Duodenal mucosa (tissue), 2 donors: ENCODE data around the gene EFCAB8.

Experiments
- H3K27ac ChIP-seq: one replicate; pipeline ENCODE4 v1.7.0; 2013; ENCODE audit warnings: low read depth, low read length
- H3K27me3 ChIP-seq, 2 donors: one replicate each; pipeline ENCODE4 v1.7.0; 2013; ENCODE audit warnings: low read length in 2 of 2, control low read depth in 1 of 2; ENCODE audit not compliant: insufficient read depth in 2 of 2, control insufficient read depth in 1 of 2
- H3K36me3 ChIP-seq, 2 donors: one replicate each; pipeline ENCODE4 v1.7.0; 2013; ENCODE audit warnings: low read length in 2 of 2, control low read depth in 1 of 2; ENCODE audit not compliant: insufficient read depth in 2 of 2, control insufficient read depth in 1 of 2
- H3K4me1 ChIP-seq, 2 donors: one replicate each; pipeline ENCODE4 v1.7.0; 2013; ENCODE audit warnings: low read length in 2 of 2, control low read depth in 1 of 2; ENCODE audit not compliant: insufficient read depth in 2 of 2, control insufficient read depth in 1 of 2
- H3K4me3 ChIP-seq, 2 donors: one replicate each; pipeline ENCODE4 v1.7.0; 2013; ENCODE audit warnings: low read length in 2 of 2, low read depth in 1 of 2
- H3K9ac ChIP-seq, 2 donors: one replicate each; pipeline ENCODE4 v1.7.0; 2013; ENCODE audit warnings: low read length in 2 of 2, low read depth in 1 of 2
- H3K9me3 ChIP-seq, 2 donors: one replicate each; pipeline ENCODE4 v1.7.0; 2013; ENCODE audit warnings: low read length in 2 of 2, control low read depth in 1 of 2; ENCODE audit not compliant: control insufficient read depth in 1 of 2

EFCAB8 gene

DNA sequence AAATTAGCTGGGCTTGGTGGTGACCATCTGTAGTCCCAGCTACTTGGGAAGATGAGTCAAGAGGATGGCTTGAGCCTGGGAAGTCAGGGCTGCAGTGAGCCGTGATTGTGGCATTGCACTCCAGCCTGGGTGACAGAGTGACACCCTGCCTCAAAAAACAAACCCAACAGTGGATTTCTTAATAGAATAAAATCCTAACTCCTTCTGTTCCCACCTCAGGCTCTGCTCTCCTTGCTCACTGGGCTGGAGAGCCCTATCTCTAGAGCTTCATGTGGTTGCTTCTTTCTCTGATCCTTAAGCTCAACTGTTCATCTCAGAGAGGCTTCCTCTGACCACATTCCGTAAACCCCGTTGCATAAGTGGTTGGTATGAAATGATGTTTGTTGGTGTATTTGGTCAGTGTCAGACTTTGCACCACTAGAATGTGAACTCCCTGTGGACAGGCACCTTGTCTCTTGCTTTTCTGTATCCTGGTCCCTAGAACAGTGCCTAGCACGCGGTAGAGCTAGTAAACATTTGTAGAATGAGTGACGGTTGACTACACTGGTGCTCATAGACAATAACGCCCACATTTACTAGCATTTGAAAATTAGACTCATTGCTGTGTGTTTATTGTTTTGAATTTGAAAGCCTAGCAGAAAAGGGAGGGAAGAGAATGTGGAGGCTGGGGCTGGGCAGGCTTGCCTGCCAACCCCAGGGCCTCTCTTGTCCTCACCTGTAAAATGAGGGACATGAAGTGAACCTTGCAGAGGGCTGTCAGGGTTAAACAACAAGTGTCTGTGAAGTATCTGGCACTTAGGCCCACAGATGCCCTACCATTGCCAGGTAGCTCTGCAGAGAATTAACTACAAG, 34.8 kb upstream of the EFCAB8 start:
- H3K27me3 ChIP-seq: no peaks in the 10 kb centered on the region
- no peak overlapping the region for H3K4me3 ChIP-seq
- no peaks in the 10 kb centered on the region for H3K9me3 ChIP-seq
- peaks cover 27 to 28% of the 10 kb centered on the region in 2 donors for H3K4me1 ChIP-seq
- H3K9ac ChIP-seq: no peak overlapping the region
- H3K36me3 ChIP-seq: peaks cover 0 to 21% of the 10 kb centered on the region in 2 donors
- no peak overlapping the region for H3K27ac ChIP-seq

DNA sequence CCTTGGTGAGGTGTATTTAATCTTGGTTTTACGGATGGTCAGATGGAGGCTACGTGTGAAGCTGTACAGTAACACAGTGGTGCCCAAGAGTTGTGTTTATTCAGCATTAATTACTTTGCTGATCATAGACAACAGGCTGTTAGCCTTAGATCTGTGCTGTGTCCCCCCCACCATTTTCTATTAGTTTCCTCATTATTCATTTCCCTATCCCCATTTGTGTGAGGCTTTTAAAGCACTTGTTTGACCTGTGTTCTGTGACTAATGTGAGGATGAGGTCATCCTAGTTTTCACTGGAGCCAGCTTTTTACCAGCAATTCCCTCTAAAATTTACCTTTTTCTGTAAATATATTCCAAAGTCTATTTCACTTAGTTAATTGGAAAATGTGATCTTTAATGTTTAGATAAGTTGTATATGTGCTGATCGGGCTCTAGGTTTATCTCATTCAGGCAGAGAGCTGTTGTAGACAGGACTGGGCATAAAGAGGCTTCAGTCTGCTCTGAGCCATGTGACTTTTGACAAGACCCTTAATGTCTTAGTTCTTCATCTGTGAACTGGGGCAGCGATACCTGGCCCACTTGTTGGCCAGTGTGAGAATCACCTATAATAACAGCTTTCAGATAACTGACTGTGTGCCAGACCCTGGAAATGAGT, 30.6 kb upstream of the EFCAB8 start:
- H3K36me3 ChIP-seq: peaks cover 19 to 28% of the 10 kb centered on the region in 2 donors
- no peaks in the 10 kb centered on the region for H3K9me3 ChIP-seq
- no peak overlapping the region for H3K9ac ChIP-seq
- H3K4me3 ChIP-seq: no peak overlapping the region
- H3K27ac ChIP-seq: no peak overlapping the region
- peaks cover 10 to 15% of the 10 kb centered on the region in 2 donors for H3K4me1 ChIP-seq
- H3K27me3 ChIP-seq: no peaks in the 10 kb centered on the region

DNA sequence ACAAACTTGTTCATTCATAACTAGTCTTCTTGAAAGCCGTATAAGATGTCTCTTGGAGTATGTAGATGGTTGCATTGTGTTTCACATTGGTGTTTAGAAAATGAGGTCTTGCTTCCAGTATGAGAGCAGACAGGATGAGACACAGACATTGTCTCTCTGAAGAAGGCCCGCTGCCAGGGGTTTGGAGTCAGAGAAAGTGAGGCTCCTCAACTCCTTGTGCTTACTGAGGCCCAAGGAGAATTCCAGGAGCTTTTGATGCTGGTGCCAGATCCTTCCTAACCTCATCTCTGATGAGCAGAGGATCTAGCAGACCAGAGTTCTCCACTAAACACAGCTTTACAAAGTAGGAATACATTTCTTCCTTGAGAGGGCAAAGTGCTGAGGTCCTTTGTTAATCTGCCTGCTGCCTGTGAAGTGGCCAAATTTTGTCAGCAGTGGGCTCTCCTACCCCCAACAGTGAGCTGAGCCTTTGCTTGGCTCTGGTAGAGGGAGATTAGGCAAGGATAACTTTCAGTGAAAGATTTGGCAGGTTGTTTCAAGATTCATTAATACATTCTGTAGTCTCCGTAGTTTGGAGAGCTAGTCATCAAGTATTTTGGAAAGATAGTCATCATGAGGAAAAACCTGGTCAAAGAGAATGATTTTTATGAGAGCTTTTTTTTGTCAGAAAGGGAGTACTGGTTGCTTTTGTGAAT, 29.3 kb upstream of the EFCAB8 start:
- Histone ChIP-seq H3K4me1 (peaks cover 6 to 12% of the 10 kb centered on the region in 2 donors), H3K9ac (no peak overlapping the region), H3K36me3 (peaks cover 27 to 40% of the 10 kb centered on the region in 2 donors), H3K27ac (no peak overlapping the region), H3K9me3 (no peaks in the 10 kb centered on the region), H3K4me3 (no peak overlapping the region), H3K27me3 (no peaks in the 10 kb centered on the region)

DNA sequence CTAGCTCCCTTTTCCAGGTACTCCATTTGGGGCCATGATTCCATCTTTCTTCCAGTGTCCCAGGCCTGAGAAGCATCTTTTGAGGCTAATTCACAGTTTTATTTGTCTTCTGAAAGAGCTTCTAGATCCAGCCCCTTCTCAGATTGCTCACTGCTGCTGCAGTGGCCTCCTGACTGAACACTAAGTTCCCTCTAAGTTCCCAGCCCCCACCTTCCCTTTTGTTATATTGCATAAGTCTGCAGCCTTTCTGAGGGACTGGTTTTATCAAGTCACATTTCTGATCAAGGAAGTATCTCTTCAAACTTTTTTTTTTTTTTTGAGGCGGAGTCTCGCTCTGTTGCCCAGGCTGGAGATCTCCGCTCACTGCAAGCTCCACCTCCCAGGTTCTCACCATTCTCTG, 28.3 kb upstream of the EFCAB8 start:
- peaks cover 27 to 47% of the 10 kb centered on the region in 2 donors for H3K36me3 ChIP-seq
- no peak overlapping the region for H3K4me3 ChIP-seq
- H3K9me3 ChIP-seq: no peaks in the 10 kb centered on the region
- H3K4me1 ChIP-seq: peaks cover 6 to 12% of the 10 kb centered on the region in 2 donors
- H3K27ac ChIP-seq: peak overlapping the region; percentile 10
- no peak overlapping the region for H3K9ac ChIP-seq
- no peaks in the 10 kb centered on the region for H3K27me3 ChIP-seq

DNA sequence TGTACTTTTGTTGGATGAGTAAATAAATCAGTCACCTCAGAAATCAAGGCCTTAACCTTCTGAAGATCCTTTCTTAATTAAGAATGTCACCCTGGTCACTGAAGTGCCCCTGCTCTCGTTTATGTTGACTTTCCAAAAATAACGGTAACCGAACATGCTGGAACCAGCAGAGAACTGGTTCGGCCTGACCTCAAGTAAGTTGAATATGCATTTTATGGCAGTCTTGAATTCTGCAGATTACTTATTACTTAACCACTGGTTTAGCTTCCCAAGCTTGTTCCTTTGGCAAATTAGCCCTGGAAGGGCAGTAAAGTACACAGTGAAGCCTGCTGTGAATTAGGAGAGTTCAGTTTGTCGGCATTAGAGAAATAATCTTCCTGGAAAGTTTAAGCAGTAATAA, 26.7 kb upstream of the EFCAB8 start:
- Histone ChIP-seq H3K27me3 (no peaks in the 10 kb centered on the region), H3K4me1 (peaks cover 6 to 12% of the 10 kb centered on the region in 2 donors), H3K36me3 (peaks cover 30 to 49% of the 10 kb centered on the region in 2 donors), H3K9ac (no peak overlapping the region), H3K9me3 (no peaks in the 10 kb centered on the region), H3K27ac (no peak overlapping the region), H3K4me3 (no peak overlapping the region)

DNA sequence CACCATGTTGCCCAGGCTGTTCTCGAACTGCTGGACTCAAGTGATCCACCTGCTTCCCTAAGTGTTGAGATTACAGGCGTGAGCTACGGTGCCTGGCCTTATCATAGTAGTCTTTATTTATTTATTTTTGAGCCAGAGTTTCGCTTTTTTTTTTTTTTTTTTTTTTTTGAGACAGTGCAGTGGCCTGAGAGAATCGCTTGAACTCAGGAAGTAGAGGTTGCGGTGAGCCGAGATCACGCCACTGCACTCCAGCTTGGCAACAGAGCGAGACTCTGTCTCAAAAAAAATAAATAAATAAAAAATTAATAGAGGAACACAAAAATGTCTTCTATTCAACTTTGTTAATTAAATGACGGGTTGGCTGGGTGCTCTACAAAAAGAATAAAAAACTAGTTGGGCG, 26.1 kb upstream of the EFCAB8 start:
- Histone ChIP-seq H3K4me1 (peaks cover 6 to 12% of the 10 kb centered on the region in 2 donors), H3K27ac (no peak overlapping the region), H3K4me3 (no peak overlapping the region), H3K9ac (no peak overlapping the region), H3K27me3 (no peaks in the 10 kb centered on the region), H3K36me3 (peaks cover 33 to 53% of the 10 kb centered on the region in 2 donors), H3K9me3 (no peaks in the 10 kb centered on the region)

DNA sequence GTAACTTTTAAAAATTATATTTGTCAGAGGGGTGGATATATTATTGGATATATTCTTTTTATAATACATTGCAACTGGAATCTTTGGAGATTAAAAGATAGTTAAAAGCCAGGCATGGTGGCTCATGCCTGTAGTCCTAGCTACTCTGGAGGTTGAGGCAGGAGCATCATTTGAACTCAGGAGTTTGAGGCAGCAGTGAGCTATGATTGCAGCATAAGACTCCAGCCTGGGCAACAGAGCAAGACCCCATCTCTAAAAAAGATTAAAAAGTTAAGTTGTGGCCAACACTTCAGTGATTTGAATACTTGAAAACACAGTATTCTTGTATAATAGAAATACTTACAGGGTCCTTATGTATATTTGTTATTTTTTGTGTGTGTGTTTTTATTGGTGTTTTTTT, 23.8 kb upstream of the EFCAB8 start:
- no peak overlapping the region for H3K9ac ChIP-seq
- no peak overlapping the region for H3K4me3 ChIP-seq
- H3K27me3 ChIP-seq: no peaks in the 10 kb centered on the region
- H3K36me3 ChIP-seq: peaks cover 41 to 64% of the 10 kb centered on the region in 2 donors
- peaks cover 4% of the 10 kb centered on the region in 2 donors for H3K4me1 ChIP-seq
- H3K27ac ChIP-seq: no peak overlapping the region
- no peaks in the 10 kb centered on the region for H3K9me3 ChIP-seq

DNA sequence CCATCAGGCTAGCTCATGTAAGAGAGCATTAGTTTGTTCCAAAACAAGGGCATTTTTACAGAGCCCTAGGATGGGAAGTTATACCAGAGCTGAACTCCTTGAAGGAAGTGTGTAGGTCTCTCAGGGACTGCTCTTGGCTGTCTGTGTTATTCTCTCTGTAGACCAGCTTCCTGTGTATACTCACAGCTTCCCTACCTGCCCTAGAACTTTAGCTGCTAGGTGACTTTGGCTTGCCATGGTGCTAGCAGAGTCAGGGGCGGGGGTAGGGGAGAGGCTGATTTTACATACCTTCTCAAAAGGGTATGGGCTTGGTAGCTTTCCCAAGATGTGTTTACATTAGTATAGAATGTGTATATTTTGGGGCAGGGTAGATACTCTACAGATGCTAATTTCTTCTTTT, 21.6 kb upstream of the EFCAB8 start:
- Histone ChIP-seq H3K27ac (no peak overlapping the region), H3K36me3 (peaks cover 36 to 76% of the 10 kb centered on the region in 2 donors), H3K9me3 (no peaks in the 10 kb centered on the region), H3K4me3 (no peak overlapping the region), H3K9ac (no peak overlapping the region), H3K4me1 (no peaks in the 10 kb centered on the region), H3K27me3 (no peaks in the 10 kb centered on the region)

DNA sequence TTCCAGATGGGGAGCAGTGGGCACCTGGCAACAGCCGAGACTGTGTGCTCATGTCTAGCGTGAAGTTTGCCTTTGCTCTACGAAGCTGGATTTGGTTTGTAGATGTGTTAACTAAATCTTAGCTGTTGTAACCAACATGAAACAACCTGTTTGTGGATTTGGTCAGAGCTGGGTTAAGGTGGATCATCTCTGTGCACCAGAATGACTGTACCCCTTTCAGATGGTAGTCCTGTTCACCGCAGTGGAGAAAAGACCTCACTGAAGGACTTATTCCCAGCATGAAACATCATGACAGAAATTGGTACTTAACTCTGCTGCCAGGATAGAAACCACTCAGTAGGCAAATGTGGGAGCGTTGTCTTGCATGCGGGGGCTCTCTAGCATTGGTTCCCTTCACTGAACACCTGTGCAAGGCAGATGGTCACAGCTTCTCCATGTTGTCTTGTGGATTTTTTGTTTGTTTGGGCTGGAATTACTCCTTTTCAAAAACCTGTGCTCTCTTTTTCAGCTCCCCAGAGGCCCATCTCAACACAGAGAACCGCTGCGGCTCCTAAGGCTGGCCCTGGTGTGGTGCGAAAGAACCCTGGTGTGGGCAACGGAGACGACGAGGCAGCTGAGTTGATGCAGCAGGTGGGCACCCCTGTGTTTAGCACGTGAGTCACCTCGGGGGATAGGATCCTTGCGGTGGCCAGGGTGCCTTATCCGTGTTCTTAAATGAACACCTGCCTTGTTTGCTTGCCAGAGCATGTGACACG, 19.3 kb upstream of the EFCAB8 start:
- no peaks in the 10 kb centered on the region for H3K9me3 ChIP-seq

More for the DNA sequence above, 19.3 kb upstream of the EFCAB8 start:
- Histone ChIP-seq H3K4me3 (no peak overlapping the region), H3K36me3 (peaks cover 35 to 73% of the 10 kb centered on the region in 2 donors), H3K4me1 (no peaks in the 10 kb centered on the region), H3K9ac (no peak overlapping the region), H3K27ac (no peak overlapping the region), H3K27me3 (no peaks in the 10 kb centered on the region)
